Left lung (tissue), 10 donors: ENCODE measurements around the gene NOTO. TPM values are rescaled to one million over a fixed set of nuclear protein-coding genes. Genes with fewer than 3 reads are reported as not detected.

ENCODE experiments used
- ATAC-seq: fragments of 200-7000 bp; cut with Tn5 transposase; one replicate; pipeline ENCODE4 v1.9.1; 2020; ENCODE audit warnings: moderate library complexity
- DNase-seq, 4 donors: peaks; one replicate each; pipeline ENCODE4 v3.0.0-alpha.2; 2013 to 2020
- H3K27ac ChIP-seq, 2 donors: fragments of 200-600 bp; sonication (generic) in 1 of 2; one replicate each; pipeline versions ENCODE4 v1.5.0 to v1.8.0; 2020 to 2021
- H3K27me3 ChIP-seq, 2 donors: fragments of 200-600 bp; sonication (generic) in 1 of 2; one replicate each; pipeline versions ENCODE4 v1.5.0 to v1.8.0; 2020 to 2021
- H3K36me3 ChIP-seq, 2 donors: fragments of 200-600 bp; sonication (generic) in 1 of 2; one replicate each; pipeline versions ENCODE4 v1.5.0 to v1.8.0; 2020 to 2021
- H3K4me1 ChIP-seq, 2 donors: fragments of 200-600 bp; one replicate each; pipeline ENCODE4 v1.8.0; 2021
- H3K4me3 ChIP-seq, 2 donors: fragments of 200-600 bp; sonication (generic) in 1 of 2; one replicate each; pipeline versions ENCODE4 v1.5.0 to v1.8.0; 2020 to 2021; ENCODE audit warnings: mild to moderate bottlenecking in 1 of 2
- H3K9me3 ChIP-seq, 2 donors: fragments of 200-600 bp; sonication (generic) in 1 of 2; one replicate each; pipeline versions ENCODE4 v1.5.0 to v1.8.0; 2020 to 2021
- CTCF ChIP-seq, 2 donors: fragments of 200-600 bp; sonication (generic) in 1 of 2; IDR thresholded peaks; one replicate each; pipeline versions ENCODE4 v1.5.0 to v1.8.0; 2021; ENCODE audit warnings: antibody characterized with exemption in 2 of 2
- intact Hi-C, 2 donors: fragments of 100-400 bp; cut with DNase I; formaldehyde crosslinking; loops; one replicate each; pipeline versions ENCODE4 v1.11.2 to v1.14.2; 2022
- polyA plus RNA-seq, 6 donors: library from polyadenylated mRNA; unstranded; fragments of 120-200 nt; gene quantifications; one replicate each; pipeline ENCODE4 v1.2.1, GENCODE V29; 2013; ENCODE audit not compliant: insufficient read length in 6 of 6
- total RNA-seq, 2 donors: library from RNA; stranded (reverse); fragmentation: NEBNext Ultra II Directional; extraction: Animal tissue kit (Norgen Biotek cat#: 25700); gene quantifications; one replicate each; pipeline ENCODE4 v1.2.1, GENCODE V29; 2021
- donor health status: DM: no; HTN: yes; CAD: no.
- donor health status: DM: no; HTN: no; CAD: no.

The NOTO gene
- total and polyA plus RNA-seq, 8 donors: 0.10 to 0.17 (median 0.11) TPM; not detected in 4

- no peak for TF ChIP-seq CTCF (IDR thresholded peaks at IDR 0.05)
Measured at GRCh38 chr2:73214120-73215035, 12.0 kb downstream of the NOTO start, which contains the start of gene SMYD5. Gene SMYD5, plus strand, starts transcription at chr2:73214245. Its CDS starts 22 bp downstream, at chr2:73214267.

GRCh38 chr2:73215254-73215653, 12.9 kb downstream of the NOTO start:
- intact Hi-C loops: no loop called here
- no peaks in the 10 kb centered on the region for H3K9me3 ChIP-seq
- no peak overlapping the region for H3K27ac ChIP-seq
- H3K36me3 ChIP-seq: peaks cover 0 to 15% of the 10 kb centered on the region in 2 donors
- DNase-seq (no peak), ATAC-seq (no peak)
- H3K27me3 ChIP-seq: no peaks in the 10 kb centered on the region
- H3K4me3 ChIP-seq: no peak overlapping the region
- TF ChIP-seq CTCF (IDR thresholded peaks at IDR 0.05): no peak
- peaks cover 7 to 21% of the 10 kb centered on the region in 2 donors for H3K4me1 ChIP-seq

More at GRCh38 chr2:73214120-73215035, 12.0 kb downstream of the NOTO start, which contains the start of gene SMYD5:
- Histone ChIP-seq H3K27ac (peak within 1 kb of the TSS; percentile 53 to 64), H3K4me3 (peak within 1 kb of the TSS; percentile 78 to 98), H3K4me1 (peaks cover 7 to 21% of the 10 kb centered on the region in 2 donors), H3K27me3 (no peaks in the 10 kb centered on the region), H3K9me3 (no peaks in the 10 kb centered on the region), H3K36me3 (peaks cover 0 to 10% of the 10 kb centered on the region in 2 donors)
- intact Hi-C loops: no loop called here
- ATAC-seq (peak; percentile 95), DNase-seq (peak; percentile 83 to 93 (median 86))

GRCh38 chr2:73217160-73217559, 14.8 kb downstream of the NOTO start:
- intact Hi-C loops: no loop called here
- H3K27me3 ChIP-seq: no peaks in the 10 kb centered on the region
- H3K36me3 ChIP-seq: peaks cover 0 to 34% of the 10 kb centered on the region in 2 donors
- peaks cover 7 to 21% of the 10 kb centered on the region in 2 donors for H3K4me1 ChIP-seq
- H3K9me3 ChIP-seq: no peaks in the 10 kb centered on the region
- no peak for TF ChIP-seq CTCF (IDR thresholded peaks at IDR 0.05)
- no peak overlapping the region for H3K27ac ChIP-seq
- H3K4me3 ChIP-seq: no peak overlapping the region
- ATAC-seq (no peak), DNase-seq (no peak)

- H3K27me3 ChIP-seq: no peaks in the 10 kb centered on the region
- intact Hi-C loops: no loop called here
- no peak overlapping the region for H3K27ac ChIP-seq
- peaks cover 7 to 21% of the 10 kb centered on the region in 2 donors for H3K4me1 ChIP-seq
- H3K36me3 ChIP-seq: peaks cover 0 to 40% of the 10 kb centered on the region in 2 donors
- DNase-seq (no peak), ATAC-seq (no peak)
- no peak for TF ChIP-seq CTCF (IDR thresholded peaks at IDR 0.05)
- no peaks in the 10 kb centered on the region for H3K9me3 ChIP-seq
- no peak overlapping the region for H3K4me3 ChIP-seq
Measured at GRCh38 chr2:73217826-73218225, 15.5 kb downstream of the NOTO start.

- intact Hi-C loops: no loop called here
- Histone ChIP-seq H3K9me3 (no peaks in the 10 kb centered on the region), H3K4me3 (no peak overlapping the region), H3K36me3 (peaks cover 0 to 45% of the 10 kb centered on the region in 2 donors), H3K27me3 (no peaks in the 10 kb centered on the region), H3K4me1 (peaks cover 7 to 20% of the 10 kb centered on the region in 2 donors), H3K27ac (no peak overlapping the region)
- DNase-seq: no peak
- no peak for ATAC-seq
- no peak for TF ChIP-seq CTCF (IDR thresholded peaks at IDR 0.05)
Measured at GRCh38 chr2:73218298-73218697, 15.9 kb downstream of the NOTO start.
